GM23338 (cell line): Measurements from ENCODE around the gene RAC2. TPM values are rescaled to one million over a fixed set of nuclear protein-coding genes. Genes with fewer than 3 reads are reported as not detected.

Experiments used
- ATAC-seq: fragments of 200-7000 bp; cut with Tn5 transposase; 3 replicates; pipeline ENCODE4 v1.9.1; 2020
- DNase-seq: peaks from one replicate; pipeline ENCODE4 v3.0.0-alpha.2; 2015; ENCODE audit warnings: low spot score
- H2AFZ ChIP-seq: fragments of 200-600 bp; sonication (generic); 2 replicates; pipeline ENCODE4 v1.8.0; 2016; ENCODE audit warnings: antibody characterized with exemption, mild to moderate bottlenecking, moderate library complexity
- H3F3A ChIP-seq: fragments of 200-600 bp; sonication (generic); replicated peaks from 2 replicates; pipeline ENCODE4 v1.8.0; 2017; ENCODE audit warnings: antibody characterized with exemption, mixed run types, low read depth
- H3K27ac ChIP-seq: fragments of 200-600 bp; sonication (generic); 2 replicates; pipeline ENCODE4 v1.6.1; 2016; ENCODE audit warnings: low read depth
- H3K27me3 ChIP-seq: fragments of 200-600 bp; sonication (generic); 2 replicates; pipeline ENCODE4 v1.8.0; 2016; ENCODE audit warnings: mild to moderate bottlenecking, mixed run types, moderate library complexity; ENCODE audit not compliant: insufficient read depth
- H3K36me3 ChIP-seq: fragments of 200-600 bp; sonication (generic); 2 replicates; pipeline ENCODE4 v1.8.0; 2016; ENCODE audit warnings: mild to moderate bottlenecking; ENCODE audit not compliant: insufficient read depth
- H3K4me1 ChIP-seq: fragments of 200-600 bp; sonication (generic); 2 replicates; pipeline ENCODE4 v1.8.0; 2016; ENCODE audit warnings: mild to moderate bottlenecking, moderate library complexity; ENCODE audit not compliant: insufficient read depth
- H3K4me2 ChIP-seq: fragments of 200-600 bp; sonication (generic); 2 replicates; pipeline ENCODE4 v1.7.1; 2017; ENCODE audit warnings: mixed run types
- H3K4me3 ChIP-seq: fragments of 200-600 bp; sonication (generic); 2 replicates; pipeline ENCODE4 v1.6.1; 2016; ENCODE audit warnings: mixed run types
- H3K79me2 ChIP-seq: fragments of 200-600 bp; sonication (generic); replicated peaks from 2 replicates; pipeline ENCODE4 v1.8.0; 2017; ENCODE audit warnings: mild to moderate bottlenecking; ENCODE audit not compliant: insufficient read depth
- H3K9me2 ChIP-seq: fragments of 200-600 bp; sonication (generic); 2 replicates; pipeline ENCODE4 v1.8.0; 2017; ENCODE audit not compliant: insufficient read depth
- H4K20me1 ChIP-seq: fragments of 200-600 bp; sonication (generic); replicated peaks from 2 replicates; pipeline ENCODE4 v1.8.0; 2017; ENCODE audit warnings: mild to moderate bottlenecking; ENCODE audit not compliant: insufficient read depth
- H3K27ac Mint-ChIP-seq: 2 replicates; pipeline ENCODE4 v1.8.0; 2020; ENCODE audit warnings: inconsistent platforms, mild to moderate bottlenecking, moderate library complexity, mixed read lengths
- H3K27me3 Mint-ChIP-seq: 3 replicates; pipeline ENCODE4 v1.8.0; 2022; ENCODE audit warnings: low read depth, mild to moderate bottlenecking, moderate library complexity, mixed read lengths, inconsistent platforms; ENCODE audit not compliant: insufficient read depth, poor library complexity
- H3K36me3 Mint-ChIP-seq: 3 replicates; pipeline ENCODE4 v1.8.0; 2021; ENCODE audit warnings: low read depth, mild to moderate bottlenecking, inconsistent platforms, moderate library complexity, mixed read lengths
- H3K4me1 Mint-ChIP-seq: 3 replicates; pipeline ENCODE4 v1.8.0; 2020; ENCODE audit warnings: mild to moderate bottlenecking, inconsistent platforms, mixed read lengths
- H3K4me3 Mint-ChIP-seq: 3 replicates; pipeline ENCODE4 v1.8.0; 2021; ENCODE audit warnings: moderate library complexity, mild to moderate bottlenecking, inconsistent platforms, mixed read lengths
- H3K9me3 Mint-ChIP-seq: 3 replicates; pipeline ENCODE4 v1.8.0; 2020; ENCODE audit warnings: moderate library complexity, mild to moderate bottlenecking, inconsistent platforms, mixed read lengths
- CREB1 ChIP-seq: fragments of 250-450 bp; sonication (Bioruptor Pico); IDR thresholded peaks from 2 replicates; pipeline ENCODE4 v1.5.0; 2020; ENCODE audit warnings: low read depth, mild to moderate bottlenecking, moderate library complexity
- EZH2phosphoT487 ChIP-seq: fragments of 200-600 bp; sonication (generic); IDR thresholded peaks from one replicate; pipeline ENCODE4 v1.8.1; 2018; ENCODE audit warnings: antibody characterized with exemption; ENCODE audit not compliant: unreplicated experiment
- JUNB ChIP-seq: IDR thresholded peaks from one replicate; pipeline ENCODE4 v1.6.1; 2016; ENCODE audit warnings: antibody characterized with exemption; ENCODE audit not compliant: unreplicated experiment
- NANOG ChIP-seq: IDR thresholded peaks from 2 replicates; pipeline ENCODE4 v1.6.1; 2016; ENCODE audit warnings: antibody characterized with exemption, borderline replicate concordance
- POLR2AphosphoS5 ChIP-seq: IDR thresholded peaks from 2 replicates; pipeline ENCODE4 v1.6.1; 2016; ENCODE audit warnings: antibody characterized with exemption, low read depth
- STAT1 ChIP-seq: IDR thresholded peaks from one replicate; pipeline ENCODE4 v1.6.1; 2016; ENCODE audit warnings: antibody characterized with exemption; ENCODE audit not compliant: unreplicated experiment
- polyA plus RNA-seq: library from polyadenylated mRNA; unstranded; fragments of >200 nt; fragmentation: Nextera tagmentation; extraction: Ambion mirVana; gene quantifications from 2 replicates; pipeline ENCODE4 v1.2.1, GENCODE V29; 2016
- total RNA-seq: library from RNA; depleted of rRNA; stranded (reverse); fragments of >200 nt; shearing (Covaris generic); gene quantifications from 2 replicates; pipeline ENCODE4 v1.2.3, GENCODE V29; 2014
- TF ChIP-seq, protein P1 (sequence below): fragments of 250-450 bp; sonication (Bioruptor Pico); IDR thresholded peaks from 2 replicates; pipeline ENCODE4 v1.5.0; 2020; ENCODE audit warnings: mild to moderate bottlenecking, moderate library complexity
- TF ChIP-seq, protein P2 (sequence below): IDR thresholded peaks from one replicate; pipeline ENCODE4 v1.6.1; 2018; ENCODE audit warnings: antibody characterized with exemption; ENCODE audit not compliant: unreplicated experiment
- TF ChIP-seq, protein P3 (sequence below): IDR thresholded peaks from 2 replicates; pipeline ENCODE4 v1.6.1; 2016; ENCODE audit warnings: antibody characterized with exemption
- TF ChIP-seq, protein P4 (sequence below), 2 experiments: fragments of 200-600 bp in 1 of 2; sonication (generic) in 1 of 2; conservative IDR thresholded peaks; 2 replicates each; pipeline versions ENCODE4 v1.5.1 to v1.6.1; 2016 to 2017; ENCODE audit warnings: antibody characterized with exemption in 2 of 2, low read depth in 2 of 2, mild to moderate bottlenecking in 2 of 2, moderate library complexity in 1 of 2

The RAC2 gene
- total and polyA plus RNA-seq, 2 experiments from 2014 or later, result 2.4 to 2.7 TPM

DNA sequence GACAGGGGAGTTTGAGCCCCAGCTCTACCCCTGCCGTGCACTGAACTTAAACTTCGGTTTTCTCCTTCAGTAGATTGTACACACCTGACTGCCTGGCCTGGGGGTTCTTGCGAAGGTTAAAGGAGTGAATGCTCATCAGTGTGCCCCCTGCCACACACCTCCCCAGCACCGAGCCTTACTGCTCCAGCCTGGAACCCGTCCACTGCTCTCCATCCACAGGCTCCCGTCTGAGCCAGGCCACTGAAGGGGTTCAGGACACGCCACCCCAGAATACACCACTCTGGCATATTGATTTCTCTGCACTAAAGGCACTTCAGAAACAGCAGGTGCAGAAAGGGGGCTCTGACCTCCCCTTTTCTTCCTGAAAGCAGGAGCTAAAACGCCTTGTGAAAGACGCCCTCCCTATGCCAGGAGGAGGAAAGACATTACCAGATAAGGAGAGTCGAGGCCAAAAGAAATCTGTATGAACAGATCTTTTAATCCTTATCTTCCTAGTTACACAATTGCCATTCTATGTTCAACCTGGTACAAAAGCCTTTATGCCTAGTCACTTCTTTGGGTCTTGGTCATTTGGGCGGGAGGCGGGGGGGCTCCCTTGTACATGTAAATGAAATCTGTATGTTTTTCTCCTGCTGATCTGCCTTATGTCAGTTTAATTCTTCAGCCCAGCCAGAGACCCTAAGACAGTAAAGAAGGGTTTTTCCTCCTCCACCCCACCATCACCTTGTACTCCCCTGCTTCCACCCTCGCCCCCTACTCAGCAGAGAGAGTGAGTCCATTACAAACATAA, 29.9 kb downstream of the RAC2 start (continued):
- TF ChIP-seq, protein P1, sequence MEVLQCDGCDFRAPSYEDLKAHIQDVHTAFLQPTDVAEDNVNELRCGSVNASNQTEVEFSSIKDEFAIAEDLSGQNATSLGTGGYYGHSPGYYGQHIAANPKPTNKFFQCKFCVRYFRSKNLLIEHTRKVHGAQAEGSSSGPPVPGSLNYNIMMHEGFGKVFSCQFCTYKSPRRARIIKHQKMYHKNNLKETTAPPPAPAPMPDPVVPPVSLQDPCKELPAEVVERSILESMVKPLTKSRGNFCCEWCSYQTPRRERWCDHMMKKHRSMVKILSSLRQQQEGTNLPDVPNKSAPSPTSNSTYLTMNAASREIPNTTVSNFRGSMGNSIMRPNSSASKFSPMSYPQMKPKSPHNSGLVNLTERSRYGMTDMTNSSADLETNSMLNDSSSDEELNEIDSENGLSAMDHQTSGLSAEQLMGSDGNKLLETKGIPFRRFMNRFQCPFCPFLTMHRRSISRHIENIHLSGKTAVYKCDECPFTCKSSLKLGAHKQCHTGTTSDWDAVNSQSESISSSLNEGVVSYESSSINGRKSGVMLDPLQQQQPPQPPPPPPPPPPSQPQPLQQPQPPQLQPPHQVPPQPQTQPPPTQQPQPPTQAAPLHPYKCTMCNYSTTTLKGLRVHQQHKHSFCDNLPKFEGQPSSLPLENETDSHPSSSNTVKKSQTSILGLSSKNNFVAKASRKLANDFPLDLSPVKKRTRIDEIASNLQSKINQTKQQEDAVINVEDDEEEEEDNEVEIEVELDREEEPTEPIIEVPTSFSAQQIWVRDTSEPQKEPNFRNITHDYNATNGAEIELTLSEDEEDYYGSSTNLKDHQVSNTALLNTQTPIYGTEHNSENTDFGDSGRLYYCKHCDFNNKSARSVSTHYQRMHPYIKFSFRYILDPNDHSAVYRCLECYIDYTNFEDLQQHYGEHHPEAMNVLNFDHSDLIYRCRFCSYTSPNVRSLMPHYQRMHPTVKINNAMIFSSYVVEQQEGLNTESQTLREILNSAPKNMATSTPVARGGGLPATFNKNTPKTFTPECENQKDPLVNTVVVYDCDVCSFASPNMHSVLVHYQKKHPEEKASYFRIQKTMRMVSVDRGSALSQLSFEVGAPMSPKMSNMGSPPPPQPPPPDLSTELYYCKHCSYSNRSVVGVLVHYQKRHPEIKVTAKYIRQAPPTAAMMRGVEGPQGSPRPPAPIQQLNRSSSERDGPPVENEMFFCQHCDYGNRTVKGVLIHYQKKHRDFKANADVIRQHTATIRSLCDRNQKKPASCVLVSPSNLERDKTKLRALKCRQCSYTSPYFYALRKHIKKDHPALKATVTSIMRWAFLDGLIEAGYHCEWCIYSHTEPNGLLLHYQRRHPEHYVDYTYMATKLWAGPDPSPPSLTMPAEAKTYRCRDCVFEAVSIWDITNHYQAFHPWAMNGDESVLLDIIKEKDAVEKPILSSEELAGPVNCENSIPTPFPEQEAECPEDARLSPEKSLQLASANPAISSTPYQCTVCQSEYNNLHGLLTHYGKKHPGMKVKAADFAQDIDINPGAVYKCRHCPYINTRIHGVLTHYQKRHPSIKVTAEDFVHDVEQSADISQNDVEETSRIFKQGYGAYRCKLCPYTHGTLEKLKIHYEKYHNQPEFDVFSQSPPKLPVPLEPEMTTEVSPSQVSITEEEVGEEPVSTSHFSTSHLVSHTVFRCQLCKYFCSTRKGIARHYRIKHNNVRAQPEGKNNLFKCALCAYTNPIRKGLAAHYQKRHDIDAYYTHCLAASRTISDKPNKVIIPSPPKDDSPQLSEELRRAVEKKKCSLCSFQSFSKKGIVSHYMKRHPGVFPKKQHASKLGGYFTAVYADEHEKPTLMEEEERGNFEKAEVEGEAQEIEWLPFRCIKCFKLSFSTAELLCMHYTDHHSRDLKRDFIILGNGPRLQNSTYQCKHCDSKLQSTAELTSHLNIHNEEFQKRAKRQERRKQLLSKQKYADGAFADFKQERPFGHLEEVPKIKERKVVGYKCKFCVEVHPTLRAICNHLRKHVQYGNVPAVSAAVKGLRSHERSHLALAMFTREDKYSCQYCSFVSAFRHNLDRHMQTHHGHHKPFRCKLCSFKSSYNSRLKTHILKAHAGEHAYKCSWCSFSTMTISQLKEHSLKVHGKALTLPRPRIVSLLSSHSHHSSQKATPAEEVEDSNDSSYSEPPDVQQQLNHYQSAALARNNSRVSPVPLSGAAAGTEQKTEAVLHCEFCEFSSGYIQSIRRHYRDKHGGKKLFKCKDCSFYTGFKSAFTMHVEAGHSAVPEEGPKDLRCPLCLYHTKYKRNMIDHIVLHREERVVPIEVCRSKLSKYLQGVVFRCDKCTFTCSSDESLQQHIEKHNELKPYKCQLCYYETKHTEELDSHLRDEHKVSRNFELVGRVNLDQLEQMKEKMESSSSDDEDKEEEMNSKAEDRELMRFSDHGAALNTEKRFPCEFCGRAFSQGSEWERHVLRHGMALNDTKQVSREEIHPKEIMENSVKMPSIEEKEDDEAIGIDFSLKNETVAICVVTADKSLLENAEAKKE (CRISPR knock-in tag), result no peak
- TF ChIP-seq CREB1 (CRISPR knock-in tag), result no peak
- TF ChIP-seq STAT1, result no peak

DNA sequence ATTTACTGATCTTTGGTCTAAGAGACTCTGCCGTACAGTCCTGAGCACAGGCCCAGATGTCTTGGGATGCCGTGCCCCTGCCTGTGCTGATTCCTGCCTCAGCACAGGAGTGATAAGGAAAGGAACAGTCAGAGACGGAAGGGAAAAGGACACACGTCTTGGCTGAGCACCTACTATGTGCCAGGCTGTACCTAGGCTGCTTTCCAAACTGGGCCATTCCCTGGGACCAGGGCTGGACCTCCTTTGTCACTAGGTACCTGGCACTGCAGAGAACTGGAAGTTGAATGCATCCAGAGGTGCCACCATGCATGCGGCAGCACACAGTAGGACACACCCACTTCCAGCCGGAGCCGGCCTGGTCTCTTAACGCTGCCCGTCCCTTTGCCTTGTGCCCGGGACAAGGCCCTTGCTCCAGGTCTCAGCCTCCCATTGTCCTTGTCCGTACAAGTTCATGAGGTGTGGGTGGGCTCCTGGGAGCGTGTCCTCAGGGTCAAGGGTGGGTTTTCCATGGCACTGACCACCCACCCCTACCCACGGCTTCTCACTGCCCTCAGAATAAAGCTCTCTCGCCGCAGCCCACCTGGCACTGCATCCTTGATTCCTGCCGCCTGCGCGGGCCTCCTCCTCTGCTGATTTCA, 30.7 kb downstream of the RAC2 start:
- Histone ChIP-seq H3K9me2 (no peaks in the 10 kb centered on the region), H3K27me3 (no peaks in the 10 kb centered on the region), H3K36me3 (no peaks in the 10 kb centered on the region), H3K27ac (no peak overlapping the region), H3K4me1 (peaks cover 11% of the 10 kb centered on the region; the same call in 1 of the 2 replicates), H3K4me3 (no peak overlapping the region), H3F3A (no peaks in the 10 kb centered on the region), H2AFZ (no peak overlapping the region), H4K20me1 (no peaks in the 10 kb centered on the region), H3K4me2 (no peak overlapping the region), H3K79me2 (no peaks in the 10 kb centered on the region)
- Mint-ChIP-seq H3K36me3 (no peaks in the 10 kb centered on the region), H3K4me1 (peaks cover 15% of the 10 kb centered on the region), H3K27me3 (peaks cover 18% of the 10 kb centered on the region), H3K4me3 (no peak overlapping the region; the same call in 2 of the 3 replicates), H3K9me3 (no peaks in the 10 kb centered on the region), H3K27ac (no peak overlapping the region)
- ATAC-seq, result no peak
- no peak for DNase-seq
- TF ChIP-seq EZH2phosphoT487 (no peak), STAT1 (no peak), POLR2AphosphoS5 (no peak), NANOG (no peak), JUNB (no peak), CREB1 (CRISPR knock-in tag) (no peak)
- TF ChIP-seq, protein P2, sequence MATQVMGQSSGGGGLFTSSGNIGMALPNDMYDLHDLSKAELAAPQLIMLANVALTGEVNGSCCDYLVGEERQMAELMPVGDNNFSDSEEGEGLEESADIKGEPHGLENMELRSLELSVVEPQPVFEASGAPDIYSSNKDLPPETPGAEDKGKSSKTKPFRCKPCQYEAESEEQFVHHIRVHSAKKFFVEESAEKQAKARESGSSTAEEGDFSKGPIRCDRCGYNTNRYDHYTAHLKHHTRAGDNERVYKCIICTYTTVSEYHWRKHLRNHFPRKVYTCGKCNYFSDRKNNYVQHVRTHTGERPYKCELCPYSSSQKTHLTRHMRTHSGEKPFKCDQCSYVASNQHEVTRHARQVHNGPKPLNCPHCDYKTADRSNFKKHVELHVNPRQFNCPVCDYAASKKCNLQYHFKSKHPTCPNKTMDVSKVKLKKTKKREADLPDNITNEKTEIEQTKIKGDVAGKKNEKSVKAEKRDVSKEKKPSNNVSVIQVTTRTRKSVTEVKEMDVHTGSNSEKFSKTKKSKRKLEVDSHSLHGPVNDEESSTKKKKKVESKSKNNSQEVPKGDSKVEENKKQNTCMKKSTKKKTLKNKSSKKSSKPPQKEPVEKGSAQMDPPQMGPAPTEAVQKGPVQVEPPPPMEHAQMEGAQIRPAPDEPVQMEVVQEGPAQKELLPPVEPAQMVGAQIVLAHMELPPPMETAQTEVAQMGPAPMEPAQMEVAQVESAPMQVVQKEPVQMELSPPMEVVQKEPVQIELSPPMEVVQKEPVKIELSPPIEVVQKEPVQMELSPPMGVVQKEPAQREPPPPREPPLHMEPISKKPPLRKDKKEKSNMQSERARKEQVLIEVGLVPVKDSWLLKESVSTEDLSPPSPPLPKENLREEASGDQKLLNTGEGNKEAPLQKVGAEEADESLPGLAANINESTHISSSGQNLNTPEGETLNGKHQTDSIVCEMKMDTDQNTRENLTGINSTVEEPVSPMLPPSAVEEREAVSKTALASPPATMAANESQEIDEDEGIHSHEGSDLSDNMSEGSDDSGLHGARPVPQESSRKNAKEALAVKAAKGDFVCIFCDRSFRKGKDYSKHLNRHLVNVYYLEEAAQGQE, result no peak
- TF ChIP-seq, protein P3, sequence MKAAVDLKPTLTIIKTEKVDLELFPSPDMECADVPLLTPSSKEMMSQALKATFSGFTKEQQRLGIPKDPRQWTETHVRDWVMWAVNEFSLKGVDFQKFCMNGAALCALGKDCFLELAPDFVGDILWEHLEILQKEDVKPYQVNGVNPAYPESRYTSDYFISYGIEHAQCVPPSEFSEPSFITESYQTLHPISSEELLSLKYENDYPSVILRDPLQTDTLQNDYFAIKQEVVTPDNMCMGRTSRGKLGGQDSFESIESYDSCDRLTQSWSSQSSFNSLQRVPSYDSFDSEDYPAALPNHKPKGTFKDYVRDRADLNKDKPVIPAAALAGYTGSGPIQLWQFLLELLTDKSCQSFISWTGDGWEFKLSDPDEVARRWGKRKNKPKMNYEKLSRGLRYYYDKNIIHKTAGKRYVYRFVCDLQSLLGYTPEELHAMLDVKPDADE, result no peak
- TF ChIP-seq, protein P4, sequence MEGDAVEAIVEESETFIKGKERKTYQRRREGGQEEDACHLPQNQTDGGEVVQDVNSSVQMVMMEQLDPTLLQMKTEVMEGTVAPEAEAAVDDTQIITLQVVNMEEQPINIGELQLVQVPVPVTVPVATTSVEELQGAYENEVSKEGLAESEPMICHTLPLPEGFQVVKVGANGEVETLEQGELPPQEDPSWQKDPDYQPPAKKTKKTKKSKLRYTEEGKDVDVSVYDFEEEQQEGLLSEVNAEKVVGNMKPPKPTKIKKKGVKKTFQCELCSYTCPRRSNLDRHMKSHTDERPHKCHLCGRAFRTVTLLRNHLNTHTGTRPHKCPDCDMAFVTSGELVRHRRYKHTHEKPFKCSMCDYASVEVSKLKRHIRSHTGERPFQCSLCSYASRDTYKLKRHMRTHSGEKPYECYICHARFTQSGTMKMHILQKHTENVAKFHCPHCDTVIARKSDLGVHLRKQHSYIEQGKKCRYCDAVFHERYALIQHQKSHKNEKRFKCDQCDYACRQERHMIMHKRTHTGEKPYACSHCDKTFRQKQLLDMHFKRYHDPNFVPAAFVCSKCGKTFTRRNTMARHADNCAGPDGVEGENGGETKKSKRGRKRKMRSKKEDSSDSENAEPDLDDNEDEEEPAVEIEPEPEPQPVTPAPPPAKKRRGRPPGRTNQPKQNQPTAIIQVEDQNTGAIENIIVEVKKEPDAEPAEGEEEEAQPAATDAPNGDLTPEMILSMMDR (conservative IDR thresholded peaks at IDR 0.05; ENCODE audit: low read depth in 2 of 2), result no peak
